Liver (tissue), 3 donors: ENCODE results near the gene GRPEL2.

Source experiments
- ATF3 ChIP-seq: IDR thresholded peaks from 2 replicates; pipeline ENCODE4 v1.6.1; 2016; ENCODE audit warnings: antibody characterized with exemption
- CTCF ChIP-seq: fragments of 150-350 bp; IDR thresholded peaks from 2 replicates; pipeline ENCODE4 v1.5.1; 2017; ENCODE audit warnings: improper control_type of control experiment, low read depth, low read length; ENCODE audit not compliant: missing input control
- FOXA1 ChIP-seq: IDR thresholded peaks from 2 replicates; pipeline ENCODE4 v1.6.1; 2016; ENCODE audit warnings: antibody characterized with exemption
- GABPA ChIP-seq, 2 donors: IDR thresholded peaks in 1 of 2; conservative IDR thresholded peaks in 1 of 2; 2 replicates each; pipeline ENCODE4 v1.6.1; 2016; ENCODE audit warnings: antibody characterized with exemption in 2 of 2, mild to moderate bottlenecking in 1 of 2, moderate library complexity in 1 of 2
- MAX ChIP-seq: IDR thresholded peaks from 2 replicates; pipeline ENCODE4 v1.6.1; 2016; ENCODE audit warnings: antibody characterized with exemption
- NR2F2 ChIP-seq: IDR thresholded peaks from 2 replicates; pipeline ENCODE4 v1.6.1; 2016; ENCODE audit warnings: antibody characterized with exemption
- RAD21 ChIP-seq, 2 donors: IDR thresholded peaks; 2 replicates each; pipeline ENCODE4 v1.6.1; 2016; ENCODE audit warnings: antibody characterized with exemption in 2 of 2, mild to moderate bottlenecking in 2 of 2
- REST ChIP-seq: IDR thresholded peaks from 2 replicates; pipeline ENCODE4 v1.6.1; 2016; ENCODE audit warnings: antibody characterized with exemption, mild to moderate bottlenecking
- YY1 ChIP-seq: IDR thresholded peaks from 2 replicates; pipeline ENCODE4 v1.6.1; 2016; ENCODE audit warnings: antibody characterized with exemption, mild to moderate bottlenecking
- ZBTB33 ChIP-seq: IDR thresholded peaks from 2 replicates; pipeline ENCODE4 v1.6.1; 2016; ENCODE audit warnings: antibody characterized with exemption
- donor health status: healthy.
- donor health status: healthy.

- TF ChIP-seq CTCF (no peak), REST (no peak), MAX (no peak), FOXA1 (no peak), GABPA (IDR thresholded peaks at IDR 0.05 in 1 of 2, conservative IDR thresholded peaks at IDR 0.05 in 1 of 2) (no peak), YY1 (peak; percentile 21), ZBTB33 (no peak), RAD21 (IDR thresholded peaks at IDR 0.05) (peak in 1 of 2 donors; percentile 1), NR2F2 (peak; percentile 80), ATF3 (no peak)
Observed at GRCh38 chr5:149387982-149388381, 42.7 kb downstream of the GRPEL2 start.
